Mesendoderm (in vitro differentiated cells): ENCODE measurements around the gene MIR17HG.

Experiments used
- DNase-seq: peaks from one replicate; pipeline ENCODE4 v3.0.0; 2013
- H2AK5ac ChIP-seq: 2 replicates; pipeline ENCODE4 v1.6.1; 2013; ENCODE audit warnings: low read length, inconsistent platforms
- H2BK120ac ChIP-seq: 2 replicates; pipeline ENCODE4 v1.6.1; 2013; ENCODE audit warnings: low read depth, mild to moderate bottlenecking, low read length, moderate library complexity, mixed read lengths
- H2BK15ac ChIP-seq: replicated peaks from 2 replicates; pipeline ENCODE4 v1.6.1; 2013; ENCODE audit warnings: low read depth, mild to moderate bottlenecking, moderate library complexity
- H2BK5ac ChIP-seq: 2 replicates; pipeline ENCODE4 v1.6.1; 2013; ENCODE audit warnings: low read length, inconsistent platforms
- H3K18ac ChIP-seq: 2 replicates; pipeline ENCODE4 v1.6.1; 2013; ENCODE audit warnings: mild to moderate bottlenecking, low read length, mixed read lengths
- H3K23ac ChIP-seq: one replicate; pipeline ENCODE4 v1.6.1; 2013; ENCODE audit warnings: low read length
- H3K27ac ChIP-seq: 2 replicates; pipeline ENCODE4 v1.5.1; 2013; ENCODE audit warnings: low read depth, mild to moderate bottlenecking, inconsistent platforms, low read length, moderate library complexity
- H3K27me3 ChIP-seq: 2 replicates; pipeline ENCODE4 v1.6.1; 2013; ENCODE audit warnings: low read length, control low read depth, mild to moderate bottlenecking, inconsistent platforms; ENCODE audit not compliant: insufficient read depth, poor library complexity
- H3K36me3 ChIP-seq: 2 replicates; pipeline ENCODE4 v1.6.1; 2013; ENCODE audit warnings: low read length, inconsistent platforms; ENCODE audit not compliant: control insufficient read depth, insufficient read depth
- H3K4ac ChIP-seq: one replicate; pipeline ENCODE4 v1.6.1; 2013; ENCODE audit warnings: low read depth, mild to moderate bottlenecking, low read length, moderate library complexity
- H3K4me1 ChIP-seq: 2 replicates; pipeline ENCODE4 v1.6.1; 2013; ENCODE audit warnings: low read depth, low read length, inconsistent platforms; ENCODE audit not compliant: control insufficient read depth
- H3K4me2 ChIP-seq: 2 replicates; pipeline ENCODE4 v1.6.1; 2013; ENCODE audit warnings: low read length
- H3K4me3 ChIP-seq: 2 replicates; pipeline ENCODE4 v1.5.1; 2013; ENCODE audit warnings: mild to moderate bottlenecking, low read length
- H3K56ac ChIP-seq: one replicate; pipeline ENCODE4 v1.6.1; 2013; ENCODE audit warnings: low read length
- H3K79me1 ChIP-seq: 2 replicates; pipeline ENCODE4 v1.6.1; 2013; ENCODE audit warnings: low read length, inconsistent platforms
- H3K79me2 ChIP-seq: 2 replicates; pipeline ENCODE4 v1.6.1; 2013; ENCODE audit warnings: mild to moderate bottlenecking, low read length; ENCODE audit not compliant: control insufficient read depth, insufficient read depth
- H3K9ac ChIP-seq: 2 replicates; pipeline ENCODE4 v1.6.1; 2013; ENCODE audit warnings: low read length, inconsistent platforms
- H4K5ac ChIP-seq: one replicate; pipeline ENCODE4 v1.6.1; 2013; ENCODE audit warnings: low read length
- H4K8ac ChIP-seq: one replicate; pipeline ENCODE4 v1.6.1; 2013; ENCODE audit warnings: low read depth, mild to moderate bottlenecking, control low read depth, low read length, moderate library complexity
- WGBS: extraction: QIAGEN DNeasy Blood & Tissue Kit; methylation state at CpG from one replicate; pipeline ENCODE4 v1.1.7; 2013; ENCODE audit warnings: low lambda C conversion rate, missing lambda C conversion rate; ENCODE audit not compliant: insufficient coverage; ENCODE audit errors: extremely low coverage; 5-methylcytosine and 5-hydroxymethylcytosine counted together

MIR17HG gene

DNA sequence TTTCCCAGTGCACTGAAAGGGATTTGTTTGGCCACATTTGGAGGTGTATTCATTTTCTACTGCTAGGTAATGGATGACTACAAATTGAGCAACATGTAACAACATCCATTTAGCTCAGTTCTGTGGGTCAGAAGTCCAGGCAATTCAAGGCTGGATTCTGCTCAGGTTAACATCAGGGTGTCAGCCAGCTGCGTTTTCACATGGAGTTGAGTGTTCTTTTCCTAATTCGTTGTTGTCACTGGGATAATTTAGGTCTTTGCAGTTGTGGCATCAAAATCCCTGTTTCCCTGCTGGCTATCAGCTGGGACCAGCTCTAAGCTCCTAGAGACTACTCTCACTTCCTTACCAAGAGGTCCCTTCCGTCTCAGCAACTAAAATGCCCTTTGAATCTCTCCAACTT is 25.4 kb downstream of the MIR17HG start:
- Histone ChIP-seq H3K79me2 (no peaks in the 10 kb centered on the region), H3K27ac (no peak overlapping the region)

DNA sequence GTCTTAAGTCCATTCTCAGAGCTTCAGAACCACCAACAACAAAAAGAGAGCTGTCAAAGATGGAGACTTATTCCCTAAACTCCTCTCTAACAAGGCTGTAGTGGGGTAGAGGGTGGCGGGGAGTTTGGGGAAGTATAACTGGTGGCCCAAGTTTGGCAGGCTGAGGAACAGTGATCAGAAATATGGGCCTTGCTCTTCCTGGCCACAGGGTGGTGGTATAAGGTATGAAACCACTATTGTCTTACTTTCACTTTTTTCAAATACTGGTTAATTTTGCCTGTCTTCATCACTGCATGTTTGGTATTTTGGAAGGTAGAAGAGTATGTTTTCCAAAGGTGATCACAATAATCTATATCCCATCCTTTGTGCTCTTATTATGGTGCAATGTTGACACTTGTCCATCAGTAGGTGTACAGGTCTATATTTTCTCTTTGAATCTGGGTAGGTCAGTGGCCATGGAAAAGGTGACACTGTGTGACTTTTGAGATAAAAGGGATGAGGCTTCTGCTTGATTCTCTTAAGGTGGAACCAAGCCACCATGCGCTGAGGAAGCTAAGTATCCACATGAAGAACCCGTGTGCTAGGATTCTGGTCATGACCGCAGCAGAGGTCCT is 27.7 kb downstream of the MIR17HG start:
- Histone ChIP-seq H2BK120ac (no peak overlapping the region), H3K18ac (no peak overlapping the region), H3K27ac (no peak overlapping the region), H3K79me2 (no peaks in the 10 kb centered on the region), H3K23ac (no peak overlapping the region), H2BK15ac (no peak overlapping the region), H3K9ac (no peak overlapping the region), H3K4me1 (no peaks in the 10 kb centered on the region), H2BK5ac (no peak overlapping the region), H3K4ac (no peak overlapping the region), H3K4me3 (no peak overlapping the region), H2AK5ac (no peak overlapping the region), H3K56ac (no peak overlapping the region), H4K5ac (no peak overlapping the region), H3K36me3 (no peaks in the 10 kb centered on the region), H3K4me2 (no peak overlapping the region), H3K27me3 (no peaks in the 10 kb centered on the region), H3K79me1 (no peaks in the 10 kb centered on the region), H4K8ac (no peak overlapping the region)
- no CpG with 5 or more reads among the region's 4 CpGs for WGBS
- peak; percentile 37 for DNase-seq

More for the DNA sequence above, 25.4 kb downstream of the MIR17HG start:
- no peak overlapping the region for H3K4ac ChIP-seq
- no peak overlapping the region for H3K18ac ChIP-seq
- H3K56ac ChIP-seq, result no peak overlapping the region
- H3K4me2 ChIP-seq, result no peak overlapping the region
- H3K4me3 ChIP-seq, result no peak overlapping the region
- H4K8ac ChIP-seq, result no peak overlapping the region
- H4K5ac ChIP-seq, result no peak overlapping the region
- no peak overlapping the region for H2BK120ac ChIP-seq
- no peak overlapping the region for H2BK15ac ChIP-seq
- H3K79me1 ChIP-seq, result no peaks in the 10 kb centered on the region
- H2BK5ac ChIP-seq, result no peak overlapping the region
- no peak overlapping the region for H3K9ac ChIP-seq
- no peak overlapping the region for H2AK5ac ChIP-seq
- H3K36me3 ChIP-seq, result no peaks in the 10 kb centered on the region
- H3K27me3 ChIP-seq, result no peaks in the 10 kb centered on the region
- no peaks in the 10 kb centered on the region for H3K4me1 ChIP-seq
- H3K23ac ChIP-seq, result no peak overlapping the region
- WGBS, result no CpG with 5 or more reads among the region's 3 CpGs
- DNase-seq, result no peak

DNA sequence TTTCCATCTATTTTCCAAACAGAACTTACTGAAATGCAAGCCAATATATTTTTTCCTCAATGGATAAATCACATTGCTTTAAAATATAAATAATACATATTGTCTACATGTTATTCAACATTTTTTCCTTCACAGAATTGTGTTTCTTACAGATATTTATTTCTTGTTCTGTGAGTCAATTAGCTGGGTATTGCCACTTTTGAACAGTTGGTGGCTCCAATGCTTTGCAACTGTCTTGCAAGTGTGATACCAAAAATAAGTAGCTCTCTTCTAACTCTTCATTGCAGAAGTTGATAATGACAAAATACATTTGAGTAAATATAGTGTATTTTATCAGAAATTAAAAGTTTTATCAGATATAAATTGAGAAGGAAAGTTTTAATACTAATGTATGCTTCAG is 33.9 kb downstream of the MIR17HG start:
- H3K36me3 ChIP-seq, result no peaks in the 10 kb centered on the region
- H3K18ac ChIP-seq, result no peak overlapping the region
- H3K79me2 ChIP-seq, result no peaks in the 10 kb centered on the region
- DNase-seq, result no peak
- no peak overlapping the region for H2AK5ac ChIP-seq
- no peak overlapping the region for H3K4me3 ChIP-seq
- no peak overlapping the region for H3K4ac ChIP-seq
- H3K4me2 ChIP-seq, result no peak overlapping the region
- H3K56ac ChIP-seq, result no peak overlapping the region
- H3K79me1 ChIP-seq, result no peaks in the 10 kb centered on the region
- no peaks in the 10 kb centered on the region for H3K27me3 ChIP-seq
- no peak overlapping the region for H2BK15ac ChIP-seq
- H2BK5ac ChIP-seq, result no peak overlapping the region
- H2BK120ac ChIP-seq, result no peak overlapping the region
- H3K27ac ChIP-seq, result no peak overlapping the region
- no peak overlapping the region for H3K23ac ChIP-seq
- no peak overlapping the region for H4K8ac ChIP-seq
- no peak overlapping the region for H4K5ac ChIP-seq
- H3K9ac ChIP-seq, result no peak overlapping the region
- H3K4me1 ChIP-seq, result no peaks in the 10 kb centered on the region

DNA sequence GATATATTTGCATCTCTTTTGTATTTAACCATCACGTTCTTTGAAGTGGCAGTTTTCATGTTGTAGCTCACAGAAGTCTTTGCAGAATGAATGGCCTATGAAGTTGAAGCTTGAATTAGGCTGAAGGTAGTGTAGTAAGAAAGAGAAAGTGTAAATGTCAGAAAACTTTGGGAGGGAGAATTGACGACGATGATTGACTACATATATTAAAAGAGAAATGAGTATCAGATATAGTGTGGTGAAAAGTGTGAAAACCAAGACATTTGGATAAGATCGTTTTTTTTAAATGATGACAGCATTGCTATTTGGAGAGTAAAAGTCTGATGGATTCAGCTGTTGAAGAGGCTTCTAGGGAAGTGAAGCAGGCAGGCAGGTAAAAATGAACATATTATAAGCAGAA is 36.3 kb downstream of the MIR17HG start:
- 100% methylated on average over 3 of the region's 4 CpGs for WGBS
- H3K23ac ChIP-seq, result no peak overlapping the region

DNA sequence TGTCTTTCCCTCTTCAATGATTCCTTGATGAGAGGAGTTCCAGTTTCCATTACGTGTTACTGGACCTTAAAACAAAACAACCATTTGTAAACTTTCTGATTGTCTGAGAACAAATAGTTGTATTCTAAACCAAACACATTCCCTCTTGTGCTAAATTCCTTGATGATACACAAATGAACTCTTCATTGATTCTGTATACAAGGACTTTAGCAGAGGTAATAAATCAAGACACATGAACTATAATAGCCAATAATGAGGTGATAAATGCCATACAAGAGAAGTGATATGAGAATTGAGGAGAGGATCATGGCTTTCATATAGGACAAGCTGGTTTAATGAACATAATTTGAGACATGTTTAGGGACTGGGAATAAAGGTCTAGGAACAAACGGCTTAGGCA is 37.4 kb downstream of the MIR17HG start:
- Histone ChIP-seq H2BK120ac (no peak overlapping the region), H3K9ac (no peak overlapping the region), H3K27me3 (no peaks in the 10 kb centered on the region), H3K4ac (no peak overlapping the region), H3K4me3 (no peak overlapping the region), H3K56ac (no peak overlapping the region), H2BK15ac (no peak overlapping the region), H3K23ac (no peak overlapping the region), H3K79me1 (no peaks in the 10 kb centered on the region), H2BK5ac (no peak overlapping the region), H3K27ac (no peak overlapping the region), H4K8ac (no peak overlapping the region), H3K4me1 (no peaks in the 10 kb centered on the region), H3K4me2 (no peak overlapping the region), H4K5ac (no peak overlapping the region), H3K79me2 (no peaks in the 10 kb centered on the region), H2AK5ac (no peak overlapping the region), H3K18ac (no peak overlapping the region), H3K36me3 (no peaks in the 10 kb centered on the region)
- WGBS, result no CpG with 5 or more reads among the region's 2 CpGs
- DNase-seq, result no peak

More for the DNA sequence above, 36.3 kb downstream of the MIR17HG start:
- no peaks in the 10 kb centered on the region for H3K36me3 ChIP-seq
- no peak overlapping the region for H2AK5ac ChIP-seq
- no peaks in the 10 kb centered on the region for H3K79me1 ChIP-seq
- no peak for DNase-seq
- no peak overlapping the region for H3K56ac ChIP-seq
- H2BK15ac ChIP-seq, result no peak overlapping the region
- H2BK5ac ChIP-seq, result no peak overlapping the region
- no peaks in the 10 kb centered on the region for H3K79me2 ChIP-seq
- H2BK120ac ChIP-seq, result no peak overlapping the region
- no peaks in the 10 kb centered on the region for H3K4me1 ChIP-seq
- no peak overlapping the region for H3K4me3 ChIP-seq
- H3K4me2 ChIP-seq, result no peak overlapping the region
- no peak overlapping the region for H3K18ac ChIP-seq
- no peak overlapping the region for H3K27ac ChIP-seq
- no peak overlapping the region for H3K4ac ChIP-seq
- no peak overlapping the region for H4K5ac ChIP-seq
- H3K27me3 ChIP-seq, result no peaks in the 10 kb centered on the region
- H3K9ac ChIP-seq, result no peak overlapping the region
- no peak overlapping the region for H4K8ac ChIP-seq

DNA sequence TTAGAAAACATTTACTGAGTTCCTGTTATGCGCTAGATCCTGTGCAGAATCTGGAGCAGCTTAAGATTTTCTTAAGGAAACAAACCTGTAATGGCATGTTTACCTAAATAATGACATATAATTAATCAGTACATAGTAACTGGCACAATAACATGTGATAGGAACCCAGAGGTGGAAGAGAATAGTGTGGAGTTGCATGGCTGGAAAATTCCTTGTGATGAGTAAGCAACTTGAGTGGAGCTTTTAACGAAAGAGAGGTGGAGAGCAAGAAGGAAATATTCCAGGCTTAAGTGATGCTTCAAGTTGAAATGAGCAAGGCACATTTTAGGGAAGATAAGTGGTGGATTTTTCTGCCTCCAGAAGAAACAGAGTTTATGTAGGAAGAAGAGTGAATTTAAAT is 41.7 kb downstream of the MIR17HG start:
- H3K27ac ChIP-seq, result no peak overlapping the region
- H2AK5ac ChIP-seq, result no peak overlapping the region
- H3K56ac ChIP-seq, result no peak overlapping the region
- H3K4me2 ChIP-seq, result no peak overlapping the region
- H3K9ac ChIP-seq, result no peak overlapping the region
- H3K79me1 ChIP-seq, result no peaks in the 10 kb centered on the region
- no peaks in the 10 kb centered on the region for H3K4me1 ChIP-seq
- no peak overlapping the region for H4K8ac ChIP-seq
- no peak overlapping the region for H3K18ac ChIP-seq
- WGBS, result no CpG with 5 or more reads among the region's 2 CpGs
- H3K4ac ChIP-seq, result no peak overlapping the region
- no peak overlapping the region for H2BK5ac ChIP-seq
- H3K27me3 ChIP-seq, result no peaks in the 10 kb centered on the region
- no peak overlapping the region for H2BK120ac ChIP-seq
- H3K79me2 ChIP-seq, result no peaks in the 10 kb centered on the region
- H3K23ac ChIP-seq, result no peak overlapping the region
- no peak overlapping the region for H4K5ac ChIP-seq
- DNase-seq, result no peak
- H2BK15ac ChIP-seq, result no peak overlapping the region
- H3K36me3 ChIP-seq, result no peaks in the 10 kb centered on the region
- no peak overlapping the region for H3K4me3 ChIP-seq
